HepG2 (cell line): ENCODE results near the gene PIF1. TPM values are rescaled to one million over a fixed set of nuclear protein-coding genes. Genes with fewer than 3 reads are reported as not detected.

Experiments
- ATAC-seq: fragments of 200-7000 bp; cut with Tn5 transposase; 3 replicates; pipeline ENCODE4 v1.9.1; 2020; ENCODE audit warnings: mild to moderate bottlenecking, moderate library complexity
- BruUV-seq: library from RNA; stranded (reverse); fragments of 400-500 nt; replicated peaks from 2 replicates; lab custom pipeline; 2021; lab: Mats Ljungman, UMichigan
- CTCF ChIA-PET: fragments of 300-600 bp; formaldehyde crosslinking; extraction: SDS; loops from one replicate; lab custom pipeline; 2021; ENCODE audit warnings: low total read pairs, inconsistent platforms, low intra/inter-chr PET ratio; lab: Yijun Ruan, JAX
- POLR2A ChIA-PET: fragments of 350-600 bp; sonication (Branson Sonifier 250); formaldehyde crosslinking; loops from one replicate; lab custom pipeline; 2020; ENCODE audit warnings: antibody characterized with exemption, inconsistent platforms; lab: Yijun Ruan, JAX
- DNase-seq: peaks from one replicate; pipeline ENCODE4 v3.0.0-alpha.2; 2015; ENCODE audit warnings: low spot score
- FAIRE-seq: peaks from 3 replicates; lab custom pipeline; 2011; peaks lifted over from hg19 to GRCh38; lab: Jason Lieb, UNC
- H2AFZ ChIP-seq: one replicate; pipeline ENCODE4 v1.6.1; 2011; ENCODE audit warnings: low read length, inconsistent platforms
- H3K27ac ChIP-seq: fragments of 300-600 bp; 3 replicates; pipeline ENCODE4 v1.8.0; 2011; ENCODE audit warnings: mixed run types, mild to moderate bottlenecking, mixed read lengths, low read length, inconsistent platforms; ENCODE audit not compliant: insufficient read depth; ENCODE audit errors: extremely low read length
- H3K27me3 ChIP-seq, 2 experiments: fragments of 200-600 bp in 1 of 2; 2 replicates in 1 of 2; 3 replicates in 1 of 2; pipeline versions ENCODE4 v1.6.0 to v1.8.0; 2011; ENCODE audit warnings: low read length in 2 of 2, mild to moderate bottlenecking in 2 of 2, moderate library complexity in 2 of 2, inconsistent platforms in 1 of 2; ENCODE audit not compliant: insufficient read depth in 2 of 2, control insufficient read depth in 1 of 2
- H3K36me3 ChIP-seq, 2 experiments: fragments of 200-600 bp in 1 of 2; replicated peaks in 1 of 2; 2 replicates in 1 of 2; 3 replicates in 1 of 2; pipeline versions ENCODE4 v1.5.1 to v1.8.0; 2011; ENCODE audit warnings: low read length in 2 of 2, inconsistent platforms in 1 of 2; ENCODE audit not compliant: insufficient read depth in 2 of 2, control insufficient read depth in 1 of 2
- H3K4me1 ChIP-seq: 2 replicates; pipeline ENCODE4 v1.5.1; 2012; ENCODE audit warnings: low read length, inconsistent platforms; ENCODE audit not compliant: insufficient read depth
- H3K4me2 ChIP-seq: 2 replicates; pipeline ENCODE4 v1.6.0; 2011; ENCODE audit warnings: low read depth, low read length, inconsistent platforms
- H3K4me3 ChIP-seq, 3 experiments: fragments of 200-600 bp in 1 of 3; sonication (generic), shearing (Covaris generic) in 1 of 3; replicated peaks in 1 of 3; 2 replicates each; pipeline ENCODE4 v1.5.1; 2011 to 2016; ENCODE audit warnings: low read length in 3 of 3, inconsistent platforms in 2 of 3, low read depth in 2 of 3, mild to moderate bottlenecking in 2 of 3, control low read depth in 1 of 3, mixed read lengths in 1 of 3; ENCODE audit not compliant: insufficient read depth in 1 of 3
- H3K79me2 ChIP-seq: one replicate; pipeline ENCODE4 v1.6.1; 2011; ENCODE audit warnings: low read length, inconsistent platforms; ENCODE audit not compliant: insufficient read depth
- H3K9ac ChIP-seq: 2 replicates; pipeline ENCODE4 v1.6.0; 2011; ENCODE audit warnings: mild to moderate bottlenecking, low read depth, low read length, inconsistent platforms; ENCODE audit not compliant: insufficient read depth
- H3K9me3 ChIP-seq: 2 replicates; pipeline ENCODE4 v1.5.1; 2012; ENCODE audit warnings: mild to moderate bottlenecking, low read length
- H4K20me1 ChIP-seq: 2 replicates; pipeline ENCODE4 v1.6.0; 2011; ENCODE audit warnings: inconsistent platforms, mild to moderate bottlenecking, low read length, moderate library complexity; ENCODE audit not compliant: insufficient read depth
- FOXM1 ChIP-seq: sonication (generic); formaldehyde crosslinking; IDR thresholded peaks from 2 replicates; pipeline ENCODE4 v1.5.0; 2020; ENCODE audit warnings: missing genetic modification reagents
- MAZ ChIP-seq, 2 experiments: sonication (generic) in 1 of 2; formaldehyde crosslinking in 1 of 2; IDR thresholded peaks; 2 replicates each; pipeline versions ENCODE4 v1.5.0 to v1.6.1; 2012 to 2020; ENCODE audit warnings: low read depth in 2 of 2, mild to moderate bottlenecking in 2 of 2, borderline replicate concordance in 1 of 2, improper control_type of control experiment in 1 of 2, low read length in 1 of 2, missing genetic modification reagents in 1 of 2, moderate library complexity in 1 of 2
- RAD21 ChIP-seq: fragments of 450-650 bp; formaldehyde crosslinking; IDR thresholded peaks from 2 replicates; pipeline ENCODE4 v1.5.0; 2020; ENCODE audit warnings: mild to moderate bottlenecking
- STAG1 ChIP-seq: sonication (generic); formaldehyde crosslinking; IDR thresholded peaks from 2 replicates; pipeline ENCODE4 v1.4.0; 2020; ENCODE audit warnings: missing genetic modification reagents
- ZNF431 ChIP-seq: sonication (generic); formaldehyde crosslinking; IDR thresholded peaks from 2 replicates; pipeline ENCODE4 v1.9.0; 2022; ENCODE audit warnings: missing genetic modification reagents, low read depth, mild to moderate bottlenecking, borderline replicate concordance
- ZNF564 ChIP-seq: sonication (generic); formaldehyde crosslinking; IDR thresholded peaks from 2 replicates; pipeline ENCODE4 v1.8.1; 2023; ENCODE audit warnings: mild to moderate bottlenecking, missing genetic modification reagents
- ZNF570 ChIP-seq: sonication (generic); formaldehyde crosslinking; IDR thresholded peaks from 2 replicates; pipeline ENCODE4 v1.4.0; 2020; ENCODE audit warnings: mild to moderate bottlenecking, missing genetic modification reagents, borderline replicate concordance
- ZNF629 ChIP-seq: sonication (generic); formaldehyde crosslinking; conservative IDR thresholded peaks from 2 replicates; pipeline ENCODE4 v1.5.0; 2020; ENCODE audit warnings: missing genetic modification reagents
- WGBS: methylation state at CpG from one replicate; pipeline ENCODE4 v1.1.6; 2017; ENCODE audit warnings: low lambda C conversion rate; 5-methylcytosine and 5-hydroxymethylcytosine counted together
- in situ Hi-C: cut with HindIII; loops from 2 replicates; pipeline ENCODE4 v1.10.0; 2017; ENCODE audit warnings: low pct_unique_long_range_greater_than_20kb; ENCODE audit not compliant: extremely low pct_ligation_motif_present
- intact Hi-C: fragments of 100-400 bp; cut with micrococcal nuclease; formaldehyde crosslinking; loops from one replicate; pipeline ENCODE4 v1.10.0; 2022; ENCODE audit not compliant: unreplicated experiment
- polyA plus RNA-seq, 8 experiments: library from polyadenylated mRNA; depleted of rRNA in 3 of 8; stranded (reverse) in 7 of 8; unstranded in 1 of 8; fragments of >200 nt; fragmentation: Illumina TruSeq in 4 of 8; extraction: Trizol in 4 of 8; gene quantifications; 2 replicates each; pipeline versions ENCODE4 v1.2.1 to v1.2.3, GENCODE V29; 2011 to 2016; ENCODE audit warnings: low read depth in 4 of 8, missing spikeins in 1 of 8, mixed read lengths in 1 of 8; ENCODE audit not compliant: insufficient read depth in 1 of 8
- total RNA-seq, 5 experiments: library from RNA; depleted of rRNA; stranded (reverse); fragments of >200 nt; fragmentation: Illumina TruSeq; extraction: Trizol; gene quantifications; 2 replicates each; pipeline ENCODE4 v1.2.3, GENCODE V29; 2016; ENCODE audit warnings: low read depth in 1 of 5
- TF ChIP-seq, protein P1 (sequence below): sonication (generic); formaldehyde crosslinking; IDR thresholded peaks from 2 replicates; pipeline ENCODE4 v1.5.0; 2020; ENCODE audit warnings: mild to moderate bottlenecking, missing genetic modification reagents, moderate library complexity
- TF ChIP-seq, protein P2 (sequence below): sonication (generic); formaldehyde crosslinking; IDR thresholded peaks from 2 replicates; pipeline ENCODE4 v1.8.1; 2023; ENCODE audit warnings: mild to moderate bottlenecking, missing genetic modification reagents
- TF ChIP-seq, protein P3 (sequence below): fragments of 450-650 bp; IDR thresholded peaks from 2 replicates; pipeline ENCODE4 v1.6.1; 2017
- TF ChIP-seq, protein P4 (sequence below): sonication (generic); formaldehyde crosslinking; IDR thresholded peaks from 2 replicates; pipeline ENCODE4 v1.5.1; 2020; ENCODE audit warnings: mild to moderate bottlenecking, missing genetic modification reagents, moderate library complexity

The PIF1 gene
- total and polyA plus RNA-seq, 2 of the 13 experiments (the other 11 are each of a cell fraction or from before 2014, with no cell fraction given) = 18.5 to 19.7 TPM

DNA sequence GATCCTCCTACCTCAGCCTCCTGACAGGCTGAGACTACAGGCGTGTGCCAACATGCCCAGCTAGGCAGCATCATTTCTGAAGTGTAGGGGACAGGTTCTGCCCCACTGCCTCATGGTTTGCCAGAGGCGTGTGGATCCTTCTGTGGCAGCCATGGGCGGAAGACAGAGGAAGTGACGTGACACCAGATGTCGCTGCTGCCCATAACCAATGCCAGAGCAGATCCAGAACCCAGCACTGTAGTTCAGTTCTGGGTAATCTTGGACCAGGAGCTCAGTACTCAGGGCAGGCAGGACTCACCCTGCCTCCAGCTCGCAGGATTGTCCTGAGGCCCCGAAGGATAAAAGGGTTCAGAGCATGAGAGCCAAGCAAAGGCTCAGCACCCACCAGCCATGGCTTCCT is 58.2 kb downstream of the PIF1 start:
- no peak for FAIRE-seq
- no TSS peak for BruUV-seq
- Histone ChIP-seq H3K4me3 (no peak overlapping the region), H3K9ac (no peak overlapping the region), H3K9me3 (no peaks in the 10 kb centered on the region), H3K79me2 (no peaks in the 10 kb centered on the region), H3K4me2 (no peak overlapping the region), H3K4me1 (peaks cover 18% of the 10 kb centered on the region), H3K27ac (no peak overlapping the region), H2AFZ (no peak overlapping the region), H4K20me1 (no peaks in the 10 kb centered on the region), H3K27me3 (peaks cover 1 to 3% of the 10 kb centered on the region in 2 experiments; a peak in 2 of 5 replicates), H3K36me3 (no peaks in the 10 kb centered on the region)
- intact Hi-C loops = no loop called here
- ChIA-PET CTCF (no interaction called here), POLR2A (no interaction called here)
- 80% methylated on average over 2 of the region's 7 CpGs for WGBS
- no peak for TF ChIP-seq ZNF564
- no peak for TF ChIP-seq ZNF570 (CRISPR knock-in tag)
- TF ChIP-seq ZNF431 = no peak
- TF ChIP-seq, protein P1, sequence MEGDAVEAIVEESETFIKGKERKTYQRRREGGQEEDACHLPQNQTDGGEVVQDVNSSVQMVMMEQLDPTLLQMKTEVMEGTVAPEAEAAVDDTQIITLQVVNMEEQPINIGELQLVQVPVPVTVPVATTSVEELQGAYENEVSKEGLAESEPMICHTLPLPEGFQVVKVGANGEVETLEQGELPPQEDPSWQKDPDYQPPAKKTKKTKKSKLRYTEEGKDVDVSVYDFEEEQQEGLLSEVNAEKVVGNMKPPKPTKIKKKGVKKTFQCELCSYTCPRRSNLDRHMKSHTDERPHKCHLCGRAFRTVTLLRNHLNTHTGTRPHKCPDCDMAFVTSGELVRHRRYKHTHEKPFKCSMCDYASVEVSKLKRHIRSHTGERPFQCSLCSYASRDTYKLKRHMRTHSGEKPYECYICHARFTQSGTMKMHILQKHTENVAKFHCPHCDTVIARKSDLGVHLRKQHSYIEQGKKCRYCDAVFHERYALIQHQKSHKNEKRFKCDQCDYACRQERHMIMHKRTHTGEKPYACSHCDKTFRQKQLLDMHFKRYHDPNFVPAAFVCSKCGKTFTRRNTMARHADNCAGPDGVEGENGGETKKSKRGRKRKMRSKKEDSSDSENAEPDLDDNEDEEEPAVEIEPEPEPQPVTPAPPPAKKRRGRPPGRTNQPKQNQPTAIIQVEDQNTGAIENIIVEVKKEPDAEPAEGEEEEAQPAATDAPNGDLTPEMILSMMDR = peak; percentile 50
- TF ChIP-seq RAD21 (CRISPR knock-in tag) = 0 out of 2 replicates have a peak, but pooled peaks have one; percentile 12
- TF ChIP-seq, protein P2, sequence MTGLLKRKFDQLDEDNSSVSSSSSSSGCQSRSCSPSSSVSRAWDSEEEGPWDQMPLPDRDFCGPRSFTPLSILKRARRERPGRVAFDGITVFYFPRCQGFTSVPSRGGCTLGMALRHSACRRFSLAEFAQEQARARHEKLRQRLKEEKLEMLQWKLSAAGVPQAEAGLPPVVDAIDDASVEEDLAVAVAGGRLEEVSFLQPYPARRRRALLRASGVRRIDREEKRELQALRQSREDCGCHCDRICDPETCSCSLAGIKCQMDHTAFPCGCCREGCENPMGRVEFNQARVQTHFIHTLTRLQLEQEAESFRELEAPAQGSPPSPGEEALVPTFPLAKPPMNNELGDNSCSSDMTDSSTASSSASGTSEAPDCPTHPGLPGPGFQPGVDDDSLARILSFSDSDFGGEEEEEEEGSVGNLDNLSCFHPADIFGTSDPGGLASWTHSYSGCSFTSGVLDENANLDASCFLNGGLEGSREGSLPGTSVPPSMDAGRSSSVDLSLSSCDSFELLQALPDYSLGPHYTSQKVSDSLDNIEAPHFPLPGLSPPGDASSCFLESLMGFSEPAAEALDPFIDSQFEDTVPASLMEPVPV (CRISPR knock-in tag) = no peak
- TF ChIP-seq ZNF629 (CRISPR knock-in tag) = no peak
- peak; percentile 43 for TF ChIP-seq STAG1 (CRISPR knock-in tag)
- TF ChIP-seq FOXM1 = no peak
- TF ChIP-seq, protein P3, sequence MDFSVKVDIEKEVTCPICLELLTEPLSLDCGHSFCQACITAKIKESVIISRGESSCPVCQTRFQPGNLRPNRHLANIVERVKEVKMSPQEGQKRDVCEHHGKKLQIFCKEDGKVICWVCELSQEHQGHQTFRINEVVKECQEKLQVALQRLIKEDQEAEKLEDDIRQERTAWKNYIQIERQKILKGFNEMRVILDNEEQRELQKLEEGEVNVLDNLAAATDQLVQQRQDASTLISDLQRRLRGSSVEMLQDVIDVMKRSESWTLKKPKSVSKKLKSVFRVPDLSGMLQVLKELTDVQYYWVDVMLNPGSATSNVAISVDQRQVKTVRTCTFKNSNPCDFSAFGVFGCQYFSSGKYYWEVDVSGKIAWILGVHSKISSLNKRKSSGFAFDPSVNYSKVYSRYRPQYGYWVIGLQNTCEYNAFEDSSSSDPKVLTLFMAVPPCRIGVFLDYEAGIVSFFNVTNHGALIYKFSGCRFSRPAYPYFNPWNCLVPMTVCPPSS = no peak
- TF ChIP-seq, protein P4, sequence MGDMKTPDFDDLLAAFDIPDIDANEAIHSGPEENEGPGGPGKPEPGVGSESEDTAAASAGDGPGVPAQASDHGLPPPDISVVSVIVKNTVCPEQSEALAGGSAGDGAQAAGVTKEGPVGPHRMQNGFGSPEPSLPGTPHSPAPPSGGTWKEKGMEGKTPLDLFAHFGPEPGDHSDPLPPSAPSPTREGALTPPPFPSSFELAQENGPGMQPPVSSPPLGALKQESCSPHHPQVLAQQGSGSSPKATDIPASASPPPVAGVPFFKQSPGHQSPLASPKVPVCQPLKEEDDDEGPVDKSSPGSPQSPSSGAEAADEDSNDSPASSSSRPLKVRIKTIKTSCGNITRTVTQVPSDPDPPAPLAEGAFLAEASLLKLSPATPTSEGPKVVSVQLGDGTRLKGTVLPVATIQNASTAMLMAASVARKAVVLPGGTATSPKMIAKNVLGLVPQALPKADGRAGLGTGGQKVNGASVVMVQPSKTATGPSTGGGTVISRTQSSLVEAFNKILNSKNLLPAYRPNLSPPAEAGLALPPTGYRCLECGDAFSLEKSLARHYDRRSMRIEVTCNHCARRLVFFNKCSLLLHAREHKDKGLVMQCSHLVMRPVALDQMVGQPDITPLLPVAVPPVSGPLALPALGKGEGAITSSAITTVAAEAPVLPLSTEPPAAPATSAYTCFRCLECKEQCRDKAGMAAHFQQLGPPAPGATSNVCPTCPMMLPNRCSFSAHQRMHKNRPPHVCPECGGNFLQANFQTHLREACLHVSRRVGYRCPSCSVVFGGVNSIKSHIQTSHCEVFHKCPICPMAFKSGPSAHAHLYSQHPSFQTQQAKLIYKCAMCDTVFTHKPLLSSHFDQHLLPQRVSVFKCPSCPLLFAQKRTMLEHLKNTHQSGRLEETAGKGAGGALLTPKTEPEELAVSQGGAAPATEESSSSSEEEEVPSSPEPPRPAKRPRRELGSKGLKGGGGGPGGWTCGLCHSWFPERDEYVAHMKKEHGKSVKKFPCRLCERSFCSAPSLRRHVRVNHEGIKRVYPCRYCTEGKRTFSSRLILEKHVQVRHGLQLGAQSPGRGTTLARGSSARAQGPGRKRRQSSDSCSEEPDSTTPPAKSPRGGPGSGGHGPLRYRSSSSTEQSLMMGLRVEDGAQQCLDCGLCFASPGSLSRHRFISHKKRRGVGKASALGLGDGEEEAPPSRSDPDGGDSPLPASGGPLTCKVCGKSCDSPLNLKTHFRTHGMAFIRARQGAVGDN (CRISPR knock-in tag) = no peak
- no peak for TF ChIP-seq MAZ (IDR thresholded peaks at IDR 0.05; ENCODE audit: borderline replicate concordance, low read depth, low read length)
- TF ChIP-seq MAZ (CRISPR knock-in tag; IDR thresholded peaks at IDR 0.05; ENCODE audit: low read depth) = no peak
- in situ Hi-C loops = no loop called here
- DNase-seq = no peak
- no peak; the same call in 2 of the 3 replicates for ATAC-seq
